Measurements from ENCODE around the gene SRCAP.

DNA sequence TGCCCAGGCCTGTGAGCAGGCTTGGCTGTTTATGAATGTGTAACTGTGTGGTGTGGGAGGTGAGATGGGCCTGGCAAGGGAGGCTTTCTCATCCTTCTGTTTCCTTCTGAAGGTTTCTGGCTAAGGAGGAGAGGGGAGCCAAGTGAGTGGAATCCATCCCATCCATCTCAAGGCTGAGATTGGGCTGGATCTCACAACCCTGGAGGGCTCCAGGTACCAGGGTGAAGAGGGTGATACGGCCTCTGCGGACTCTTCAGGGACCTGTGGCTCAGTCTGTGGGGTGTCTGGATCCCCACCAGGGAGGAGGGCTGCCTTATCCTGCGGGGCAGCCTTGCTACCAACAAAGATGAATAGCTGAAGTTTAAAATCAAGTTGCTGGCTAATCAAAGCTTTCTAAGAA is 81.0 kb downstream of the SRCAP start:
- TF ChIP-seq POLR2A (IDR thresholded peaks at IDR 0.05), result no peak
- no peak for TF ChIP-seq CTCF (IDR thresholded peaks at IDR 0.05)
